GM10266 (cell line): ENCODE measurements around the gene SMIM17.
A peak's percentile ranks its signal among the peaks of the same experiment; 100 is the strongest.

Experiments used
- DNase-seq: peaks from one replicate; pipeline ENCODE4 v3.0.0; 2012; ENCODE audit errors: extremely low spot score
- CTCF ChIP-seq: IDR thresholded peaks from 2 replicates; pipeline ENCODE4 v1.5.1; 2012; ENCODE audit warnings: mild to moderate bottlenecking, low read depth; ENCODE audit not compliant: control insufficient read depth, insufficient read depth; ENCODE audit errors: missing control alignments

Gene SMIM17

GRCh38 chr19:56622374-56622773 lies 20.6 kb upstream of the SMIM17 start:
- no peak for DNase-seq
- TF ChIP-seq CTCF: no peak

- no peak for TF ChIP-seq CTCF
- no peak for DNase-seq
Measured at GRCh38 chr19:56623006-56623405, 20.0 kb upstream of the SMIM17 start.

GRCh38 chr19:56625708-56626107 lies 17.3 kb upstream of the SMIM17 start:
- DNase-seq: no peak
- no peak for TF ChIP-seq CTCF

GRCh38 chr19:56633021-56633420 lies 9.9 kb upstream of the SMIM17 start:
- no peak for TF ChIP-seq CTCF
- DNase-seq: no peak

GRCh38 chr19:56637976-56638555 lies 4.9 kb upstream of the SMIM17 start:
- peak; percentile 55 for DNase-seq
- no peak for TF ChIP-seq CTCF

- no peak for DNase-seq
Measured at GRCh38 chr19:56639217-56639616, 3.7 kb upstream of the SMIM17 start.

More at GRCh38 chr19:56639217-56639616, 3.7 kb upstream of the SMIM17 start:
- no peak for TF ChIP-seq CTCF
